ENCODE results near the gene LHFPL3. TPM values are rescaled to one million over a fixed set of nuclear protein-coding genes. Genes with fewer than 3 reads are reported as not detected.
A peak's percentile ranks its signal among the peaks of the same experiment; 100 is the strongest.

Gene LHFPL3
- total RNA-seq, 1 experiment from 2014 or later: not detected

DNA sequence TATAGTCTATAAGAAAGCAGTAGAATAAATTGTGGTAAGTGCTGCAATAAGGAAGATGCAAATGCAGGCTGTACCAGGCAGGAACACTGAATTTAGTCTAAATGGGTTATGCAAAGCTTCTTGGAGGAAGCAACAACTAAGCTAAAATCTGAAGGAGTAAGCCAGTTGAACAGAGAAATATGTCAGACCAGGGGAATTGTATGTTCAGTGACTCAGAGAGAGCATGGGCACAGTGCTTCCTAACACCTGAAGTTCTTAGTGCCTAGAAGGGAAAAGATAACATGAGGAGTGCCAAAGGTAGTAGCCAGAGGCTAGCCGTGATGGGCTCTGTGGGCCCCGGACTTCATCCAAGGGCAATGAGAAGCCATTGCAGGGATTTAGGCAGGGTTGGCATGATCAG lies 481.5 kb downstream of the LHFPL3 start:
- no peak overlapping the region for H3K4me3 Mint-ChIP-seq
- no peak overlapping the region for H2AK5ac ChIP-seq (ENCODE audit: insufficient read length, low read length)
- no peaks in the 10 kb centered on the region for H3K79me2 ChIP-seq (ENCODE audit: insufficient read depth, low read length)
- no peak overlapping the region for H3T11ph ChIP-seq (ENCODE audit: low read length)
- H3K4me1 ChIP-seq (ENCODE audit: insufficient read depth, low read length): no peaks in the 10 kb centered on the region
- H3K4ac ChIP-seq (ENCODE audit: low read depth, low read length): no peak overlapping the region
- H3K4me1 Mint-ChIP-seq: peaks cover 0 to 4% of the 10 kb centered on the region in 2 experiments; a peak in 1 of 4 replicates
- H3K9me3 Mint-ChIP-seq: no peaks in the 10 kb centered on the region; a peak in 1 of 5 replicates
- no peak overlapping the region for H2BK5ac ChIP-seq (ENCODE audit: insufficient read length, low read length)
- no peak for DNase-seq
- H3K23me2 ChIP-seq (ENCODE audit: insufficient read length, low read depth, low read length, poor library complexity, severe bottlenecking): no peaks in the 10 kb centered on the region
- no CpG with 5 or more reads among the region's 2 CpGs for WGBS (ENCODE audit: extremely low coverage, insufficient read length, low lambda C conversion rate)
- H2AFZ ChIP-seq (ENCODE audit: low read length): no peak overlapping the region
- TF ChIP-seq, protein P1, sequence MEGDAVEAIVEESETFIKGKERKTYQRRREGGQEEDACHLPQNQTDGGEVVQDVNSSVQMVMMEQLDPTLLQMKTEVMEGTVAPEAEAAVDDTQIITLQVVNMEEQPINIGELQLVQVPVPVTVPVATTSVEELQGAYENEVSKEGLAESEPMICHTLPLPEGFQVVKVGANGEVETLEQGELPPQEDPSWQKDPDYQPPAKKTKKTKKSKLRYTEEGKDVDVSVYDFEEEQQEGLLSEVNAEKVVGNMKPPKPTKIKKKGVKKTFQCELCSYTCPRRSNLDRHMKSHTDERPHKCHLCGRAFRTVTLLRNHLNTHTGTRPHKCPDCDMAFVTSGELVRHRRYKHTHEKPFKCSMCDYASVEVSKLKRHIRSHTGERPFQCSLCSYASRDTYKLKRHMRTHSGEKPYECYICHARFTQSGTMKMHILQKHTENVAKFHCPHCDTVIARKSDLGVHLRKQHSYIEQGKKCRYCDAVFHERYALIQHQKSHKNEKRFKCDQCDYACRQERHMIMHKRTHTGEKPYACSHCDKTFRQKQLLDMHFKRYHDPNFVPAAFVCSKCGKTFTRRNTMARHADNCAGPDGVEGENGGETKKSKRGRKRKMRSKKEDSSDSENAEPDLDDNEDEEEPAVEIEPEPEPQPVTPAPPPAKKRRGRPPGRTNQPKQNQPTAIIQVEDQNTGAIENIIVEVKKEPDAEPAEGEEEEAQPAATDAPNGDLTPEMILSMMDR (conservative IDR thresholded peaks at IDR 0.05): no peak
- H3K27me3 Mint-ChIP-seq (ENCODE audit: low read depth): peaks cover 5% of the 10 kb centered on the region; the same call in 1 of the 2 replicates
- H3K18ac ChIP-seq (ENCODE audit: insufficient read length, low read depth, low read length): no peak overlapping the region
- H3K36me3 Mint-ChIP-seq (ENCODE audit: insufficient read depth in 1 of 3, low read depth in 3 of 3): no peaks in the 10 kb centered on the region
- no peak overlapping the region for H3K9ac ChIP-seq (ENCODE audit: extremely low read depth, insufficient read length, low read length)
- no peak overlapping the region for H4K91ac ChIP-seq (ENCODE audit: insufficient read length, low read depth, low read length)
- H3K23ac ChIP-seq (ENCODE audit: insufficient read length, low read depth, low read length): no peak overlapping the region
- H3K27ac Mint-ChIP-seq: peak overlapping the region in 1 of 3 experiments; percentile 63; a peak in 1 of 7 replicates
- H3K27ac ChIP-seq (ENCODE audit: insufficient read length, low read depth, low read length): no peak overlapping the region
- H3K79me1 ChIP-seq (ENCODE audit: insufficient read depth, low read depth, low read length, poor library complexity, severe bottlenecking): no peaks in the 10 kb centered on the region
- no peak overlapping the region for H4K5ac ChIP-seq (ENCODE audit: insufficient read length, low read depth, low read length)
- H3K9me3 ChIP-seq (ENCODE audit: control insufficient read depth, low read depth, low read length): no peaks in the 10 kb centered on the region
- no peak overlapping the region for H2BK120ac ChIP-seq (ENCODE audit: low read depth, low read length, poor library complexity, severe bottlenecking)
- H3K14ac ChIP-seq (ENCODE audit: insufficient read depth, low read length): no peak overlapping the region
- H3K56ac ChIP-seq (ENCODE audit: insufficient read length, low read depth, low read length): no peak overlapping the region
- H3K27me3 ChIP-seq (ENCODE audit: insufficient read depth, low read length): no peaks in the 10 kb centered on the region
- no peak overlapping the region for H2BK15ac ChIP-seq (ENCODE audit: low read depth, low read length)
- no peaks in the 10 kb centered on the region for H4K20me1 ChIP-seq (ENCODE audit: control insufficient read depth, insufficient read depth, insufficient read length)
- H2BK20ac ChIP-seq (ENCODE audit: low read depth, low read length, poor library complexity, severe bottlenecking): no peak overlapping the region
- no peak overlapping the region for H4K8ac ChIP-seq (replicated peaks; ENCODE audit: insufficient read length, low read depth, low read length)
- H3K4me2 ChIP-seq (ENCODE audit: insufficient read depth, insufficient read length, low read length): no peak overlapping the region
- H2BK12ac ChIP-seq (ENCODE audit: insufficient read length, low read depth, low read length): no peak overlapping the region
